ENCODE measurements around the gene KLF9.

- TF ChIP-seq, protein P1, sequence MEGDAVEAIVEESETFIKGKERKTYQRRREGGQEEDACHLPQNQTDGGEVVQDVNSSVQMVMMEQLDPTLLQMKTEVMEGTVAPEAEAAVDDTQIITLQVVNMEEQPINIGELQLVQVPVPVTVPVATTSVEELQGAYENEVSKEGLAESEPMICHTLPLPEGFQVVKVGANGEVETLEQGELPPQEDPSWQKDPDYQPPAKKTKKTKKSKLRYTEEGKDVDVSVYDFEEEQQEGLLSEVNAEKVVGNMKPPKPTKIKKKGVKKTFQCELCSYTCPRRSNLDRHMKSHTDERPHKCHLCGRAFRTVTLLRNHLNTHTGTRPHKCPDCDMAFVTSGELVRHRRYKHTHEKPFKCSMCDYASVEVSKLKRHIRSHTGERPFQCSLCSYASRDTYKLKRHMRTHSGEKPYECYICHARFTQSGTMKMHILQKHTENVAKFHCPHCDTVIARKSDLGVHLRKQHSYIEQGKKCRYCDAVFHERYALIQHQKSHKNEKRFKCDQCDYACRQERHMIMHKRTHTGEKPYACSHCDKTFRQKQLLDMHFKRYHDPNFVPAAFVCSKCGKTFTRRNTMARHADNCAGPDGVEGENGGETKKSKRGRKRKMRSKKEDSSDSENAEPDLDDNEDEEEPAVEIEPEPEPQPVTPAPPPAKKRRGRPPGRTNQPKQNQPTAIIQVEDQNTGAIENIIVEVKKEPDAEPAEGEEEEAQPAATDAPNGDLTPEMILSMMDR (conservative IDR thresholded peaks at IDR 0.05), result no peak
- TF ChIP-seq ZFX (IDR thresholded peaks at IDR 0.05), result no peak
These were observed 10.8 kb downstream of the KLF9 start for GRCh38 chr9:70403618-70404025.
